Fibroblast of skin of right quadriceps (primary cell): ENCODE measurements around the gene FN3KRP.
"Not testable (repeated sequence)": the region's sequence is repeated elsewhere in the genome, so short reads cannot be mapped to it uniquely, and the experiment has no call there.

Experiments
- DNase-seq: peaks from one replicate; pipeline ENCODE4 v3.0.0-alpha.2; 2013

FN3KRP gene

DNA sequence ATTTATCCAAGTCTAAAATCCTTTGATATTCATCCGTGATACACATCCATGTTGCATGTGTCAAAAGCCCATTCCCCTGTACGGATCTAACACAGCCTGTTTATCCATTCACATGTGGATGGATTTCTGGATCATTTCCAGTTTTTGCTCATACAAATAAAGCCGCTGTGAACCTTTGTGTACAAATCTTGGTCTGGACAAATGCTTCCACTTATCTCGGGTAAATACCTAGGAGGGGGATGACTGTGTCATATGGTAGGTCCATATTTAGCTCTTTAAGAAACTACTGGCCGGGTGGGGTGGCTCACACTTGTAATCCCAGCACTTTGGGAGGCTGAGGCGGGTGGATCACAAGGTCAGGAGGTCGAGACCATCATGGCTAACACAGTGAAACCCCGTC, 29.0 kb downstream of the FN3KRP start:
- DNase-seq = no peak

GRCh38 chr17:82748756-82749155, 32.2 kb downstream of the FN3KRP start:
- no peak for DNase-seq

- no peak for DNase-seq
Observed at GRCh38 chr17:82750241-82750908, 33.9 kb downstream of the FN3KRP start.

- no peak for DNase-seq
Observed at GRCh38 chr17:82751171-82751570, 34.7 kb downstream of the FN3KRP start.

DNA sequence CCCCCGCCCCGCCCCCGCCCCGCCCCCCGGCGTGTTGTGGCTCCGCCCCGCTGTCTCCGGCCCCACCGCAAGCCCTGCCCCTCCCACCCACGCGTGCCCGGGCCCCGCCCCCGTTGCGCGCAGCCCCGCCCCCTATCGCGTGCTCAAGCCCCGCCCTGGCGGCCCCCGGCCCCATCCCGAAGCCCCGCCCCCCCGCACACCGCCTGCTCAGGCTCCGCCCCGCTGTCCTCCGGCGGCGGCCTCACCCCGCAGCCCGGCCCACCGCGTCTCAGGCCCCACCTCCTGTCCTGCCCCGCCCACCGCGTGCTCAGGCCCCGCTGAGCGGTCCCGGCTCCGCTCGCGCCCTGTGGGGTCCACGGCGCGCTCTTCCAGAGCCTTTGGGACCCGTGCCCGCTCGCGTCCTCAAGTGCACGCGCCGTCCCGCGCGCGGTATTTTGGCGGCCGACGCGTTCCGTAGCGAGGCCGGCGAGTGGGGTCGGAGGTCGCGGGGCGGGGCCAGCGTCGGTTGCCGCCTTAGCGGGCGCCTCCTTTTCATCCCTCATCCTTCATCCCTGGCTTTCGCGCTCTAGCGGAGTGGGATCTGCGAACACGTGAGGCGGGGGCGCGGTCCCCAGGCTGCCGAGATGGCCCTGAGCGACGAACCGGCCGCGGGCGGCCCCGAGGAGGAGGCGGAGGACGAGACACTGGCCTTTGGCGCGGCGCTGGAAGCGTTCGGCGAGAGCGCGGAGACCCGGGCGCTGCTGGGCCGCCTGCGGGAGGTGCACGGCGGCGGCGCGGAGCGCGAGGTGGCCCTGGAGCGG, 35.3 kb downstream of the FN3KRP start, which contains the start of gene TBCD:
TBCD (plus strand) TSS at position 495 of the 800 bp plus-strand sequence; CDS start at position 624, 129 bp downstream.
- DNase-seq = peak; percentile 90

- no peak for DNase-seq
Observed at GRCh38 chr17:82752371-82753200, 36.1 kb downstream of the FN3KRP start.

DNA sequence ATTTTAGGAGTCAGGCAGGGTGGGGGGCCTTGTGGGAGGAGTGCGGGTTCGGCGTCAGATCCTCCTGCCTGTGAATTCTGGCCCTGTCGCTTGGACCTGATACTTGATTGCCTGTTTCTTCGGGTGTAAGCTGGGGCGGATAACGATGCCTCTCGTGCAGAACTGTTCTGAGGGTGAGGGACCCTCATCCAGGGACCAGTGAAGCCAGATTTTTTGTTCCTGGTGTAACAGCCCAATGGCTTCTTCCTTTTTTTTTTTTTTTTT, 36.6 kb downstream of the FN3KRP start:
- no peak for DNase-seq

DNA sequence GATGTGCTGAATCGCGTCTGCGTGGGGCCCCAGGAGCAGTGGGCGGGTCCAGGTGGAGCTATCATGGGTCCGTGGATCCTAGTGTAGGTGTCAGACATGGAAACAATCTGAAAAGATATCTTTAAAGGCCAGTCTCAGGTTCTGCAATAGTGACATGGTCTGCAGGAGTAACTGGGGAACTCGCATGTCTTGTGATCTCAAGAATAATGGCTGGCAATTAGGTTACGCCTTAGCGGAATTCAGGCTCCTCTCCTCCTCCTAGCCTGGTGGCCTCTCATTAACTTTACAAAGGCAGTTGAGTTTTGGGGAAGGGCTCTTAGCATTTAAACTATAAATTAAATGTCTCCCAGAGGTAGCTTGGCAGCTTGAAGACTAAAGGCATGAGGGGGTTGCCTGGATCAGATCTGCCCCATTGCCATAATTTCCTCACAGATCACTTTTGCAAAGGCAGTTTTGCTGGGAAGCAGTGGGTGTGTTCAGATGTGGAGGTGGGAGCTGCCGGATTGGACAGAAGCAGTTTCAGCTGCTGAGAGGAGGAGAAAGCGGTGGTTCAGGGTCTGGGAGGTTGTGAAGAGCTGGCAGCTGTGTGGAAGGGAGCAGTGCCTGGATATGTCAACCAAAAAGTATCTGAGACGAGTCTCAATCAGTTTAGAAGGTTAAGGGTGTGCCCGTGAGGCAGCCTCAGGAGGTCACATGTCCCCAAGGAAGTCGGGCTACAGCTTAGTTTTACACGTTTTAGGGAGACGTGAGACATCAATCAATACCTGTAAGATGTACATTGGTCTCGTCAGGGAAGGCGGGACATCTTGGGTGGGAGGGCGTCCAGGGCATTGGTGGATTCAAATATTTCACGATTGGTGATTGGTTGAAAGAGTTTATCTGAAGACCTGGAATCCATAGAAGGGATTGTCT, 38.0 kb downstream of the FN3KRP start:
- no peak for DNase-seq

DNA sequence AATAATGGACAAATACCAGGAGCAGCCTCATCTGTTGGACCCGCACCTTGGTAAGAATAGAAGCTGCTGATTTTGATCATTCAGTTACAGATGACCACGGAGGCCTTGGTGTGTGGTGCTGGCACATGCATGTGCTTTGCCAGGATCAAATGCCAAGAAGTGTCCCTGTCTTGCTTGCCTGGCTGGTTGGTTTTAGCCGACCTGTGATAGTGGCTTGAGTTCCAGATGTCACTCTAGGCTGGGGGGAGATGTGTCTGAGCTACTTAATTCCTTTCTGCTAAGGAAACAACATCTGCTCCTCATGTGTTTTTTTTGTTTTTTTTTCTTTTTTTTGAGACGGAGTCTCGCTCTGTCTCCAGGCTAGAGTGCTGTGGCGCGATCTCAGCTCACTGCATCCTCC, 39.7 kb downstream of the FN3KRP start:
- DNase-seq = no peak

- DNase-seq = no peak
Observed at GRCh38 chr17:82765371-82765770, 48.9 kb downstream of the FN3KRP start.

DNA sequence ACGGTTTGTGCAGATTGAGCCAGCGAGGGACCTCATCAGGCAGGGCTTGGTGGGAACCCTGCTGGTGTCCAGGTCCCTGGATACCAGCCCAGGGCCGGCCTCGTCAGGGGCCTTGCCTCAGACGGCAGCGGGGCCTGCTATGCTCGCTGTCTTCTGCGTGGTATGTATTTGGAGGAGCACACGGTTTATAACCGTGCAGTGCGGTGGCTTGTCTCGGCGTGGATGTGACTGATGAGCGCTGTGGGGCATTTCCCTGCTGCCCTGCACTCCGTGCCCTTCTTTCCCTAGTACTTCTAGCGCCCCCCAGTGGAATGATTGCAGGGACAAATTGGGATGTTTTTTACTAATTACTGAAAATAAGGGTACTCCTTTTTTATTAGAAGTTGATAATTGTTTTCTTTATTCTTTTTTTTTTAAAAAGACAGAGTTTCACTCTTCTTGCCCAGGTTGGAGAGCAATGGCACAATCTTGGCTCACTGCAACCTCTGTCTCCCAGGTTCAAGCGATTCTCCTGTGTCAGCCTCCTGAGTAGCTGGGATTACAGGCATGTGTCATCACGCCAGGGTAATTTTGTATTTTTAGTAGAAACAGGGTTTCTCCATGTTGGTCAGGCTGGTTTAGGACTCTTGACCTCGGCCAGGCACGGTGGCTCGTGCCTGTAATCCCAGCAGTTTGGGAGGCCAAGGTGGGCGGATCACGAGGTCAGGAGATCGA, 50.7 kb downstream of the FN3KRP start:
- DNase-seq = peak; percentile 33

DNA sequence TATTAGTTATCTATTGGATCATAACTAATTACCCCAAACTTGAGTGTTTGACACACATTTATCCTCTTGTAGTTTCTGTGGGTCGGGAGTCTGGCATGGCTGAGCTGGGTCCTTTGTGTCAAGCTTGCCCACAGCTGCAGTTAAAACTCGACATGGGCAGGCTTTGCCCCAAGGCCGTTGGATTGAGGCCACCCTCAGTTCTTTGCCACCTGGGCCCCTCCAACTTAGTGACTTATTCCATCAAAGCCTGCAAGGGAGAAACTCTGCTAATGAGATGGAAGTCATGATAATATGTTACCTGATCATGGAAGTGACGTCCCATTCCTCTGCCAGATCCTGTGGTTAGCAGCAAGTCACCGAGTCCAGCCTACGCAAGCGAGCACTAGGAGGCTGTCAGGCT, 52.5 kb downstream of the FN3KRP start:
- no peak for DNase-seq

DNA sequence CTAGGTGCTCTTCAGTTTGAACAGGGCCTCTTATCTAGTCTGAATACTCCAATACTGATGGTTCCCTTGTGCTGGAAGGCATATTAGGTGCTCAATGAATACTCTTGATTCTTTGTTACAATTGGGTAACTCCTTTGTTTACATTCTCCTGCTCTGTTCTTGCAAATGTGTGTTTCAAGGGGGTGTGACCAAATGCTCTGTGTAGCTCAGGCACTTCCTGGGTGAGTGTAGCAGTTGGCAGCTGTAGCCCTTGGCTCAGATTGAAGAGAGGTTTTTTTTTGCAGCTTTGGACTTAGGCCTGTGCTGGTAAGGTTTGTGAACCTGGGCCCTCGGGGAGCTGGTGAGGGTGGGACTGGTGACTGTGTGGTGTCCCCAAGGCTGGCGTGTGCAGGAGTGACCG, 55.5 kb downstream of the FN3KRP start:
- no peak for DNase-seq

- not testable (repeated sequence) for DNase-seq
Observed at GRCh38 chr17:82774456-82774855, 58.0 kb downstream of the FN3KRP start.

DNA sequence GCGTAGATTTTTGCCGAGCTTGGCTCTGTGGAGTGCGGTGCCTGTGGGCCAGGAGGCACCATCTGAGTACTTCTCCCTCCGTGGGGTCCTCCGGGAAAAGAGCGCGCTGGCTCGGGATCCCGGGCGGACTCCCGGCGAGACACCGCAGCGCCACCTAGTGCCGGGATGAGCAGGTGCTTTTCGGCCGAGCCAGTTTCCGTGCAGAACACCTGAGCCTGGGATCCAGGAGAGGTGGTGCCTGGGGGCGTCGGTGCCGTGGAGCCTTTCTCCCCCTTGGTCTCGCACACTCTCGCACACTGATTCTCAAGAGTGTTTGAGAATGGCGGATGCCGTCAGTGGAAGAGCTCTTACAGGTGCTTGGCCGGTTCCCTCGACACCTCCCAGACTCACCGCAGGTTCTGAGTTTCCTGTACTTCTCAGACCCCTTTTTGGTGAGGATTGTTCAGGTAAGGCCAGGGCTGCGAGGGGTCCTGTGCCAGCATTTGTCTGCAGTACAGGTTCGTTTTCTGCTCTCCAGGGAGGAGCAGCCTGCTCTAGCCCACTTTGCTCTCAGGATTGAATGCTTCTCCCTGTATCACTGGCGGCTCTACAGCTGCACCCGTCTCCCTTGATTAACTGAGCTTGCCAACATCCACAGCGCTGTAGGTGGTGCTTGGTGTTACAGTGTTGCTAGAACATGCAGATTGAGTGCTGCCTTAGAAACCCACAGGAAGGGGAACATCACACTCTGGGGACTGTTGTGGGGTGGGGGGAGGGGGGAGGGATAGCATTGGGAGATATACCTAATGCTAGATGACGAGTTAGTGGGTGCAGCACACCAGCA, 58.7 kb downstream of the FN3KRP start:
- DNase-seq = peak; percentile 28

DNA sequence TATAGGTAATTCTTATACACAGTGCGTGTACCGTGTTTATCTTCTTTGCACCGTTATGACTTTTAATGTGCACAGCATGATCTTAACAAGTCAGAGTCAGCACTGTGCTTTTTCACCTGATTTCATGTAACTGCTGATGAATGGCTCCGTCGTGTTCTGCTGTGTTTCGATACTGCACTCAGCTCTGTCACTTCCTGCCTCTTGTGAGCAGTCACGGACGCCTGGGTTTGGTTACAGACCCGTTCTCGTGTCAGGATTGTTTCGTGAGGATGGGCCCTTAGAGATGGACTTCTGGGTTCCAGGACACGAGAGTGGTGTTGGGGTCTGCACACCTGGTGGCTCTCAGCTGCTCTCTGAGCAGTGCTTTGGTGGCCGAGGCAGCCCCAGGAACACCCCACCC, 59.9 kb downstream of the FN3KRP start:
- no peak for DNase-seq
